Thoracic aorta (tissue), 2 donors: ENCODE measurements around the gene DCAF17. TPM values are rescaled to one million over a fixed set of nuclear protein-coding genes. Genes with fewer than 3 reads are reported as not detected.

Source experiments
- ATAC-seq: fragments of 150-250 bp; one replicate; pipeline ENCODE4 v1.8.0; 2017; ENCODE audit warnings: low read depth; ENCODE audit not compliant: insufficient number of reproducible peaks, low FRiP score
- DNase-seq: peaks from one replicate; pipeline ENCODE4 v3.0.0-alpha.2; 2020; ENCODE audit warnings: low spot score
- H3K27ac ChIP-seq, 2 donors: fragments of 200-600 bp; sonication (generic); 1 replicate in 1 of 2; 2 replicates in 1 of 2; pipeline ENCODE4 v1.5.1; 2016; ENCODE audit warnings: mild to moderate bottlenecking in 2 of 2, moderate library complexity in 2 of 2
- H3K27me3 ChIP-seq: fragments of 200-600 bp; sonication (generic); replicated peaks from 2 replicates; pipeline ENCODE4 v1.6.0; 2016; ENCODE audit warnings: mild to moderate bottlenecking; ENCODE audit not compliant: insufficient read depth
- H3K36me3 ChIP-seq: fragments of 200-600 bp; sonication (generic); one replicate; pipeline ENCODE4 v1.5.1; 2016
- H3K4me1 ChIP-seq, 2 donors: fragments of 200-600 bp; sonication (generic); 1 replicate in 1 of 2; 2 replicates in 1 of 2; pipeline versions ENCODE4 v1.5.1 to v1.6.0; 2016; ENCODE audit warnings: low read depth in 2 of 2, mild to moderate bottlenecking in 1 of 2; ENCODE audit not compliant: control insufficient read depth in 1 of 2
- H3K4me3 ChIP-seq: fragments of 200-600 bp; sonication (generic); 2 replicates; pipeline ENCODE4 v1.5.1; 2016; ENCODE audit warnings: mild to moderate bottlenecking
- H3K9me3 ChIP-seq: fragments of 200-600 bp; sonication (generic); 2 replicates; pipeline ENCODE4 v1.5.1; 2016
- CTCF ChIP-seq: fragments of 200-600 bp; sonication (generic); IDR thresholded peaks from one replicate; pipeline ENCODE4 v1.5.1; 2019; ENCODE audit warnings: antibody characterized with exemption
- total RNA-seq, 2 donors: library from RNA; depleted of rRNA; stranded (reverse); fragments of >200 nt; gene quantifications; one replicate each; pipeline versions ENCODE4 v1.1.0 to v1.2.3, GENCODE V29; 2016

DCAF17 gene
- total RNA-seq, 2 donors from 2014 or later, result 27.3 to 47.4 TPM

GRCh38 chr2:171520471-171520870, 86.4 kb downstream of the DCAF17 start:
- ATAC-seq, result no peak
- no peaks in the 10 kb centered on the region for H3K36me3 ChIP-seq
- H3K27me3 ChIP-seq, result no peaks in the 10 kb centered on the region
- peaks cover 7 to 22% of the 10 kb centered on the region in 2 donors for H3K4me1 ChIP-seq
- no peak for TF ChIP-seq CTCF
- no peak for DNase-seq
- no peaks in the 10 kb centered on the region for H3K9me3 ChIP-seq
- H3K27ac ChIP-seq, result no peak overlapping the region
- H3K4me3 ChIP-seq, result no peak overlapping the region

GRCh38 chr2:171521361-171522051, 87.5 kb downstream of the DCAF17 start:
- TF ChIP-seq CTCF, result no peak
- no peak for ATAC-seq
- no peaks in the 10 kb centered on the region for H3K9me3 ChIP-seq
- peak overlapping the region; percentile 98 for H3K4me3 ChIP-seq
- no peak for DNase-seq
- H3K4me1 ChIP-seq, result peaks cover 7 to 32% of the 10 kb centered on the region in 2 donors
- peak overlapping the region; percentile 94 to 98 for H3K27ac ChIP-seq
- H3K36me3 ChIP-seq, result no peaks in the 10 kb centered on the region
- H3K27me3 ChIP-seq, result no peaks in the 10 kb centered on the region

- no peaks in the 10 kb centered on the region for H3K36me3 ChIP-seq
These were observed 88.2 kb downstream of the DCAF17 start, which contains the start of gene CYBRD1 for GRCh38 chr2:171522052-171522787. Gene CYBRD1 (plus strand): TSS chr2:171522474. CDS start chr2:171522546, 72 bp downstream.

GRCh38 chr2:171522788-171523087, 88.7 kb downstream of the DCAF17 start:
- no peaks in the 10 kb centered on the region for H3K36me3 ChIP-seq

More at GRCh38 chr2:171522052-171522787, 88.2 kb downstream of the DCAF17 start, which contains the start of gene CYBRD1:
- H3K27ac ChIP-seq, result peak within 1 kb of the TSS; percentile 94 to 98
- H3K4me3 ChIP-seq, result peak within 1 kb of the TSS; percentile 98
- no peaks in the 10 kb centered on the region for H3K27me3 ChIP-seq
- peak; percentile 58 for ATAC-seq
- DNase-seq, result peak; percentile 50
- TF ChIP-seq CTCF, result no peak
- H3K9me3 ChIP-seq, result no peaks in the 10 kb centered on the region
- peaks cover 7 to 40% of the 10 kb centered on the region in 2 donors for H3K4me1 ChIP-seq

More at GRCh38 chr2:171522788-171523087, 88.7 kb downstream of the DCAF17 start:
- no peak for ATAC-seq
- DNase-seq, result no peak
- Histone ChIP-seq H3K27ac (peak overlapping the region; percentile 94 to 98), H3K9me3 (no peaks in the 10 kb centered on the region), H3K4me1 (peaks cover 7 to 40% of the 10 kb centered on the region in 2 donors), H3K27me3 (no peaks in the 10 kb centered on the region), H3K4me3 (peak overlapping the region; percentile 98)
- TF ChIP-seq CTCF, result no peak
